GM21737 (cell line): ENCODE measurements around the gene CNN2.

Experiments used
- ATAC-seq: cut with Tn5 transposase; IDR thresholded peaks from one replicate; pipeline ENCODE4 v1.9.1; 2021; ENCODE audit warnings: mild to moderate bottlenecking, moderate library complexity; ENCODE audit not compliant: unreplicated experiment

The CNN2 gene

DNA sequence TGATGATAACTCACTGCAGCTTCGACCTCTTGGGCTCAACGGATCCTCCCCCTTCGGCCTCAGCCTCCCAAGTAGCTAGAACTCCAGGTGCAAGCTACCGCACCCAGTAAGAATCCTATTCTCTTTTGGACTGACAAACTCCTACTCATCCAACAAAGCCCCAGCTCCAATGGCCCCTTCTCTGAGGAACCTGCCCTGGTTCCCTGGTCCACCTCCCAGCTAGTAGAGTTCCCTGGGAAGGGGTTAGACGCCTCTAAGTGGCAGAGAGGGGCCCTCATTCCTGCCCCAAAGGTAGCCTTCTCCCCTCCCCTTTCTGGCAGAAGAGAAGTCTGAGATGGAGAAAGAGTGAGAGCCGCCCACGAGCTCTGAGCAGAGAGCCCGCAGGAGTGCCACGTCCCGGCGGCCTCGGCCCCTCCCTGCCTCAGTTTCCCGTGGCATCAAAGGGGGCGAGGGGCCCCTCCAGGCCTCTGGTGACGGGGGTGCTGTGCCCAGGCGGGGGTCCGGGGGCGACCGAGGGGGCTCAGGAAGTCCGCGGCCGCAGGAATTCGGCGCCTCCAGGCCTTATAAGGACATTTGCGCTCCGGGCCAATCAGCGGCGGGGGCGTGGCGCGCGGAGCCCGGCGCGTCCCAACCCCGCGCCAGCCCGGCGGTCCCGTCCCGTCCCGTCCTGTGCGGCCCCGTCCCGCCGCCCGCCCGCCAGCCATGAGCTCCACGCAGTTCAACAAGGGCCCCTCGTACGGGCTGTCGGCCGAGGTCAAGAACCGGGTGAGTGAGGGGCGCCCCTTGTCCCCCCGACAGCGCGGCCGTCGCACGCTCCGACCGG is at the start of gene CNN2:
CNN2 (plus strand) TSS at position 649 of the 823 bp plus-strand sequence; CDS start at position 703, 54 bp downstream.
- ATAC-seq: peak; percentile 42

DNA sequence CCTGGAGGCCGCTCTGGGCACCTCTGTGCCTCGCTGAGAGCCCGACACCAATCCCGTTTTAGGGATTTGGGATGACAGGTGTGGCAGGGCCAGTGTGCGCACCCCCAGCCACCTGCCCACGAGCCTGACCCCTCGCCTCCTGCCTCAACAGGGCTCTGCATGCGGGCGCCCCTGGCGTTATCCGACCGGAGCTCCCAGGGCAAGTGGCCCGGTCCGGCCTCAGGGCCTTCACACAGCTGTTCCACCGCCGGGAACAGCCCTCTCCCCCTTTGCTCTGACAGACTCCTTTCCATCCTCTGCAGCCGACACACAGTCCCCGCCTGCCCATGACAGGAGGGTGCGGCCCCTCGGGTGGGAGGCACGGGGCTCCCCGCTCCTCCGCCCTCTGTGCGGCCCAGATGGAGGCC is 49.3 kb upstream of the CNN2 start:
- ATAC-seq: no peak

DNA sequence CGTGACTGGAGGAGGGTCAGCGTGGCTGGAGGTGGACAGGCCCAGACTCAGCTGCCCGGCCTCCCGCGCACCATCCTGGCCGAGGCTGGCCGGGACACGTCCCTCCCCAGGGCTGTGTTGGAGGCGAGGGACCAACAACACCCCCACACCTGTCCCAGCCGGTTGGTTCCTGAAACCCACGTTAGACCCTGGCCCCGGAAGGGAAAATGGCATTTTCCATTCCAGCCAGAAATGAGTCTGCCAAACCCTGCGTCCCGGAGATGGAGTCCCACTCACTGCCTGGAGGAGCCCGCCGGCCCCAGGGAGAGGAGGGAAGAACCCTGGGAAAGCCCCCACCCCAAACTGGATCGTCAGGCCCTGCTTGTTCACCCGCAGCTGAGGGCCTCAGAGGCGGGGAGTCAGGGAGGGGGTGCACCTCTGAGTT is 47.1 kb upstream of the CNN2 start:
- ATAC-seq: no peak

DNA sequence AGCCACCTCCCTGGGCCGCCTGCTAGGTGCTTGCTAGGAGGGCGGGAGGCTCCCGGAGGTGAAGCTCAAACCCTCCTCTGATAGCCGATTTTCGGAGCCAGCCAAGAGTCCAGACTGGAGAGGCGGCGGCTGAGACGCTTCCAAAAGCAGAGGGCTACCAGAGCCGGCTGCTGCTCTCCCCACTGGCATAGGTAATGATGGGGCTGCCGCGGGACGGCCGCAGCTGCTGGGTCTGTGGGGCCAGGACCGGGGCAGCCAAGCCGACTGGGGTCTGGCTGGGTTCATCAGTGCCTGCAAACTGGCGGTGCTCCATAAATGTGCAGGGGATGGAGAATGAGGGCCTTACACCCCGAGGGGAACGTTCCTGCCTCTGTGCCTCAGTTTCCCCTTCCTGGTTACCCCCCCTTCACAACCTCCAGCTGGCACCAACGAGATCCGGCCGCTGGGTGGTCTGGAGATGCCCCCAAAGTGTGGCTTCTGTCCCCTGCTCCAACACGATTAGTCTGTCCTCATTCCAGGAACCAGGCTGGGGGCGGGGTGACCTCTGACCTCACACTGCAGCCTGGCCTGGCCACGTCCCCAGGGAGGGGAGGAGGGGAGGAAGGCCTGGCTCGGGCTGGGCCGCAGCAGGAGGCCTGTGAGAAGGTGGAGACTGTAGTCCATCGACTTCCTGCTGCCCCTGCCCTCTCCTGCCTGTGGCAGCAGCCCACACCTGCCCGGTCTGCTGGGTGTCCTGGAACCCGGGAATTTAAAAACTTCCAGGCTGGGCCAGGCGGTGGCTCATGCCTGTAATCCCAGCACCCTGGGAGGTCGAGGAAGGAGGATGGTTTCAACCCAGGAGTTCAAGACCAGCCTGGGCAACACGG is 46.0 kb upstream of the CNN2 start:
- no peak for ATAC-seq

DNA sequence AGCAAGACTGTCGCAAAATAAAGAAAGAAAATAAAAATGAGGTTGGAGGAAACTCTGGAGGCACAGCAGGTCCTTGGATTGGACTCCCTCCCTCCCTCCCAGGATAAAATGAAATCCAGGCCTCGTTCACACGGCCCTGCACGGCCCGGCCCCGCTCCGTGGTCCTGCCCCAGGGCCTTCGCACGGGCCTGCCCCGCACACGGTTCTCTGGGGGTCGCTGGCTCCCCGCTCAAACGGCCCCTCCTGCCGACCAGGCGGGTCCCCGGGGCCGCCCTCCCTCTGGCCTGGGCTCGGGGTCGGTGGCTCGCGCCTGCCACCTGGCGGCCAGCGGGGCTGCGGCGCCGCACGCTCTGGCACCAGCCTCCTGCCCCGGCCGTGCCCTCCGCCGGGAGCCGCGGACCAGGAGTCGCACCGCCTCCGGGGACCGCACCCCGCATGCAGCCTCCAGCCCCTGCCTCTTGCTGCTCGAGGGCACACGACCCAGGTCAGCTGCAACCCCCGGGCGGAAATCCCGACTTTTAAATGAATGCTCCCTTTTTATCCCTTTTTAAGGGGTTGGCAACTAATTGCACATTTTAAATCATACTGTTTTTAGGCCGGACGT is 43.7 kb upstream of the CNN2 start:
- peak; percentile 53 for ATAC-seq

DNA sequence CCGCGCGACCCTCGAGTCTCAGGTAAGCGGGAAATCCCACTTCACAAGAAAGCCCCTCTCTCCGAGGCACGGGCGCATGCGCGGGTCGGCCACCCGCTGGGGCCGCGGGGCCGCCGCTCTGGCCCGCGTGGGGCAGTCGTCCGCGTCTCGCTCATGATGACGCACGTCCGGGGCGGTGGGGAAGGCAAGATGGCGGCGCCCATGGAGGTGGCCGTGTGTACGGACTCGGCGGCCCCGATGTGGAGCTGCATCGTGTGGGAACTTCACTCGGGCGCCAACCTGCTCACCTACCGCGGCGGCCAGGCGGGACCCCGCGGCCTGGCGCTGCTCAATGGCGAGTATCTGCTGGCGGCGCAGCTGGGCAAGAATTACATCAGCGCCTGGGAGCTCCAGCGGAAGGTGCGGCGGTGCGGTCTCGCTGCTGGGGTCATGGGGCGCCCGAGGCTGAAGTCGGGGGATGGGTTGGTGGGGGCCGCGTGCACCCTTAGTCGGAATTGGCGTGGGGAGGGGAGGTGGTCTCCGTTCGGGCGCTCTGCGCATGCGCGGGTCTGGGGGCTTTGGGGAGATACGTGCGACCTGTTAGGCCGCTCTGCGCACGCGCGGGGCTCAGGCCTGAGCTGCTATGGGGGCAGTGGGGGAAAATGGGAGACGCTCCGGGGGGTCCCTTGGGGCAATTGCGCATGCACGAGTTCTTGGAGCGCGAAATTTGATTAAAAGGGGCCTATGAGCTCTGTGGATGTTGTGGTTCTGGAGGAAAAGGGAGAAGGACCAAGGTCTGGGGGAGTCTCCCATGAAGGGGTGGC is 42.0 kb upstream of the CNN2 start, which contains the start of gene WDR18:
WDR18 (plus strand) TSS at position 181 of the 803 bp plus-strand sequence; CDS start at position 190, 9 bp downstream.
- peak; percentile 67 for ATAC-seq

DNA sequence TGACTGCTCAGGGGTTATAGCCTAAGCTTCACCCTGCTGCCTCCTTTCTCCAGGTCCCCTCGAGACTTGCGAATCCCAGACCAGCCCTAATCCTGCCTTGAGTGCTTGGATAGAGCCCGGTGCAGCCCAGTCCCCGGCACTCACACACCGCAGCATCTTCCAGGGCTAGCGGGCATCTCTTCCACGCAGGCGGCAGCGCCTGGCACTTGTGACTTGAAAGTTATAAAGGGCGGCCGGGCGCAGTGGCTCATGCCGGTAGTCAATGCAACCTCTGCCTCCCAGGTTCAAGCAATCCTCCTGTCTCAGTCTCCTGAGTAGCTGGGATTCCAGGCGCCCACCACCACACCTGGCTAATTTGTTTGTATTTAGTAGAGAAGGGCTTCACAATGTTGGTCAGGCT is 40.3 kb upstream of the CNN2 start:
- no peak for ATAC-seq

DNA sequence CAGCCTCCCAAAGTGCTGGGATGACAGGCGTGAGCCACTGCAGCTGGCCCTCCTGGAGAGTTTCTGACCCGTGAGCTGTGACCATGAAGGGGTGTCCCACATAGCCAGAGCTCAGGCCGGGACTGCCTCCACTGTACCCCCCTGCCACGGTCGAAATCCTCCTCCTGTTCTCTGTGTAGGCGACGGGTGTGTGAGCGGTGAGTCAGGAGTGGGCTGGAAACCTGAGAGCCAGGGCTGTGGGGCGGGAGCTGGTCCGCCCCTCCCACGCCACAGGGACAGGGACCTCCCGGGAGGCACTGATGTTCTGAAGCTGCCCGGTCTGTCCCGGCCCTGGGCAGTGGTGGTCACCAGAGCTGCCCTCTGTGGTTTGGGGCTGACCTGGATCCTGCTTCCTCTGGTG is 38.3 kb upstream of the CNN2 start:
- ATAC-seq: no peak

DNA sequence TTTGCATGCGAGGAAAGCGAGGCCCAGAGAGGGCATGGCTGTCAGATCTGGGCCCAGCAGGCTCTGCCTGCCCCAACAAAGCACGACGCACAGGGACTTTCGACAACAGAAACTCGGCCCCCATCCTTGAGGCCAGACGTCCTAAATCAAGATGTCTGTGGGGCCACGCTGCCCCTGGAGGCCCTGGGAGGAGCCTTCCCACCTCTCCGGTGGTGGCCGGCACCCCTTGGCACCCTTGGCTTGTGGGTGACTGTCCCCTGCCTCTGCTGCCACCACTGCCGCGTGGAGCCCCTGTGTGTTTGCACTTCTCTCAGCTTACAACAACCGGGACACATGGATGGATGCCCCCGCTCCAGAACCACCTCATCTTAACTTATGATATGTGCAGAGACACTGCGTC is 37.9 kb upstream of the CNN2 start:
- ATAC-seq: no peak

DNA sequence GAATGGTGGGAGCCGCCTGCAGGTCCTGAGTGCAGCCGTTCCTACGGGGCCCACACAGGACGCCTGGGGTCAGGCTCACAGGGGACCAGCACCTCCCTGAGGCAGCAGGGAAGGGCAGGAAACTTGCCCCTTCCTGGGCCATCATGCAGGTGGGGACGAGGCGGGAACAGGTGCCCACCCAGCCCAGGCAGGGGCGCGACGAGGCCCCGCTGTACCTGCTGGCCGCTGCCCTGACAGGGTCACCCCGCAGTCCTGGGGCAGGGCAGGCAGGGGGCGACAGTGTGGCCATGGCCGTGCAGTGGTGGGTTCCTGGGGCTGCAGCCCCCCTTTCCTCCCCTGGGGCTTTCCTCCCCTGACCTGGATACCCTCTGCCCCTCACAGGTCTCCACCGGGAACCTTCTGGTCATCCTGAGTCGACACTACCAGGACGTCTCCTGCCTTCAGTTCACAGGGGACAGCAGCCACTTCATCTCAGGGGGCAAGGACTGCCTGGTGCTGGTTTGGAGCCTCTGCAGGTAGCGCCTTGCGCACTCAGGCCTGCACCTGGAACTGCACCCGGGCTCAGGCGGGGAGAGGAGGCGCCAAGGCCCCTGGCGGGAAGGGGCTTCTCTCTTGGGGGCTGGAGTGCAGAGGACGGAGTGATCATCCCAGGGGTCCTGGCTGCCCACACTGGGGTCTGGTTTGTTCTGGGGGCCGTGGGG is 36.9 kb upstream of the CNN2 start:
- no peak for ATAC-seq

DNA sequence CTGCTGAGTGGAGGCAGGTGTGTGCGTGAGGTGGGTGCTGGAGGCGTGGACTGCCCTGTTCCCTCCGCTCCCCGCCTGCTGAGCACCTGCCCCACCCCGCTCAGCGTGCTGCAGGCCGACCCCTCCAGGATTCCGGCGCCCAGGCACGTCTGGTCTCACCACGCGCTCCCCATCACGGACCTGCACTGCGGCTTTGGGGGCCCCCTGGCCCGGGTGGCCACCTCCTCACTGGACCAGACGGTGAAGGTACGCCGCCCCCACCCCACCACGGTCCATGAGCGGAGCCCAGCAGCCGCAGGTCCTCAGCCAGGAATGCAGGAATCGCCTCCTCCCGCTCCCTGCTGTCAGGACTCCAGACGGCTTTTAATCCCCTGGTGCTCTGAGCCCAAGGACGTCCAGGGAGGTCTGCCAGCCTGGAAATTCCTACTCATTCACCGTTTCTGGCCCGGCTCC is 36.3 kb upstream of the CNN2 start:
- no peak for ATAC-seq

DNA sequence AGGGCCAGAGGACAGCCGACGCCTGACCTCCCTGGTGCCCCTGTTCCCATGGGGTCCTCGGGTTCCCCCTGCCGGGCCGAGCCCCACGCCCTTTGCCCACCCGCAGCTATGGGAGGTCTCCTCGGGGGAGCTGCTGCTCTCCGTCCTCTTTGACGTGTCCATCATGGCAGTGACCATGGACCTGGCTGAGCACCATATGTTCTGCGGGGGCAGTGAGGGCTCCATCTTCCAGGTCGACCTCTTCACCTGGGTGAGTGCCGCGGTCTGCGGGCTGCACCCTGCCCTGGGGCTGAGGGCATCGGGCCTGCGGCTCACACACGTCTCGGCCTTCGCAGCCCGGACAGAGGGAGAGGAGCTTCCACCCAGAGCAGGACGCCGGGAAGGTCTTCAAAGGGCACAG is 35.7 kb upstream of the CNN2 start:
- ATAC-seq: no peak

DNA sequence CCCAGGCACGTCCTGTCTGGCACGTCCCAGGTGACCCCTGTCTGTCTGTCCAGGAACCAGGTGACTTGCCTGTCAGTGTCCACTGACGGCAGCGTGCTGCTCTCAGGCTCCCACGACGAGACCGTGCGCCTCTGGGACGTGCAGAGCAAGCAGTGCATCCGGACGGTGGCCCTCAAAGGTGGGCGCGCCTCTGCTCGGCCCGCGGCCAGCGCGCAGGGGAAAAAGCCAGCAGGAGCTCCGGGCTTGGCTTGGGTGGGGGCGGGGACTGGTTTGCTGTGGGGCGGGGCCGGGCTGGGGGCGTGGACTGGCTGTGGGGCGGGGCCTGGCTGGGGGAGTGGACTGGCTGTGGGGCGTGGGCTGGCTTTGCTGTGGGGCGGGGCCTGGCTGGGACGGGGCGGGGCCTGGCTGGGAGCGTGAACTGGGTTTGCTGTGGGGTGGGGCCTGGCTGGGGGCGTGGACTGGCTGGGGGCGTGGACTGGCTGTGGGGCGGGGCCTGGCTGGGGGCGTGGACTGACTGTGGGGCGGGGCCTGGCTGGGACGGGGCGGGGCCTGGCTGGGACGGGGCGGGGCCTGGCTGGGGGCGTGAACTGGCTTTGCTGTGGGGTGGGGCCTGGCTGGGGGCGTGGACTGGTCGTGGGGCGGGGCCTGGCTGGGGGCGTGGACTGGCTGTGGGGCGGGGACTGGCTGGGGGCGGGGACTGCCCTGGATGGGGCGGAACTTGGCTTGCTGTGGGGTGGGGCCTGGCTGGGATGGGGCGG is 35.1 kb upstream of the CNN2 start:
- no peak for ATAC-seq

DNA sequence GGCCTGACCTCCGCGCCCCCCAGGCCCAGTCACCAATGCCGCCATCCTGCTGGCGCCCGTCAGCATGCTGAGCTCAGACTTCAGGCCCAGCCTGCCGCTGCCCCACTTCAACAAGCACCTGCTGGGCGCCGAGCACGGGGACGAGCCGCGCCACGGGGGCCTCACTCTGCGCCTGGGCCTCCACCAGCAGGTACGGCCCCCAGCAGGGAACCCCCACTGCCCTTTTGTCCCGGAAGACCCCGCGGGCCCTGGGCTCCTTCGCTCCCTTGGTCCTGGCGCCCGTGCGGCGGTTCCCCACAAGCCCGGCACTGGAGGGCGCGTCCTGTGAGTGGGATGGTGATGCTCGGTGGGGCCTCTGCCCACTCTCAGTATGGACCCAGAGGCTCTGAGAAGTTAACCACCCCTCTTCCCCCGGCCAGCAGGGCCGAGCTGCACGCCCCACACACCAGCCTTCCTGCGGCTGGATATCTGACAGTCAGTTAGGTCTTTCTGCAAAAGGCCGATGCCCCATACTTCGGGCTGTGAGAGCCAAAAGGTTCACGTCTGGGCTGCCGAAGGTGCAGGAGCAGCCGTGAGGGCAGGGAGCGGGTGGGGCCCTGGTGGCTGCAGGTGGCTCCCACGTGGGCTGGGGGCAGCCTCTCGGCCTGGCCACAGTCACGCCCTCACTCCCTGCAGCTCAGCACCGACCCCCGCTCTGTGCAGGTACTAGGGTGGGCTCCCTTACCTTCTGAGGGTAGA is 34.3 kb upstream of the CNN2 start:
- ATAC-seq: no peak

DNA sequence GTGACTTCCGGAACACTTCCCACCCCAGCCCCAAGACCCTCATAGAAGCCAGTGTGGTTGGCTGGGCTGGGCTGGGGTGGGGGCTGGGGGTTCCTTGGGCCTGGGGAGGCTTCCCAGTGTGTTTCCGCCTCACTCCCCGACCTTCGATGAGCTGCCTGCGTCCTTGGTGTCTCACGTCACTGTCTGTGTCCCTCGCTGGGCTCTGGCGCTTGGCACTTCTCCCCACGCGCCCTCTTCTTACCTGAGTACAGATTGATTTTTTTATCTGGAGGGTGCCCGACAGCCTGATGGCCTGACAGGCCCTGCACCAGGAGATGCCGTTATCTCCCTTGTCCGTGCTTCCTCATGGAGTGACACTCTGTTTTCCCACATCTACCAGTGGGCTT is 33.7 kb upstream of the CNN2 start:
- no peak for ATAC-seq

DNA sequence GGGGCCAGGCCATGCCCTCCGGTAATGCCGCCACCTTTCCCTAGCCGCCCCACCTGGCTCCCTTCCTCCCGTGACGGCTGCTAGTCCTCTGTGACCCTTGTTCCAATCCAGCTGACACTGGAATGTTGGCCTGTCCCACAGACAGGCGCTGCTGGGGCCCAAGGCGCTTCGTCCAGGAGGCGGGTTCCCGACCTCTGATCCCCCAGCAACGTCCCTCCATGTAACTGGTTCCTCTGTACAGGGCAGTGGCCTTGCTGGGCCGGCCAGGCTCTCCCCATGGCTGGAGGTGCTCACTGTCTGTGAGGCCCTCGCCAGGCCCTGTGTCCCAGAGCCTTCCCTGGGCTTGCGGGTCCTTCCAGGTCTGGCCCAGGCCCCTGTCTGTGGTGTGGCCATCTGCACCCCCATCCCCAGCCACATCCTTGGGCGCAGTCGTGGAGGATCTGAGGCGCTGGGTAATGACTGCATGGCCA is 33.0 kb upstream of the CNN2 start:
- ATAC-seq: no peak

DNA sequence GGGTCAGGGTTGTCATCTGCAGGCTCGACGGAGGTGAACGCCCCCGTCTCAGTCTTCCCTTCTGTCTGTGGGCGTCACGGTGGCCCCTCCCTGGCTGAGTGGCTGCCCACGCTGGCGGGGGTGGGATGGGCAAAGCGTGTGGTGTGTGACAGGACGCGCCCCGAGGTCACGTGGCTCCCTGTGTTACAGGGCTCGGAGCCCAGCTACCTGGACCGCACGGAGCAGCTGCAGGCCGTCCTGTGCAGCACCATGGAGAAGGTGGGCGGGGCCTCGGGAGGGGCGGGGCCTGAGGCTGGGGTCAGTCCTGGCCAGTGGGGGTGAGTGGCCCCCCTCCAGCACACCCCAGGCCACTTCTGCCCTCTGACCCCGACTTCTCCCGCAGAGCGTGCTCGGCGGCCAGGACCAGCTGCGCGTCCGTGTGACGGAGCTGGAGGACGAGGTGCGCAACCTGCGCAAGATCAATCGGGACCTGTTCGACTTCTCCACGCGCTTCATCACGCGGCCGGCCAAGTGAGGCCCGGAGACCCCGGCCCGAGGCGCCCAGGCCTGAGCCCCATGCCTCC is 32.5 kb upstream of the CNN2 start:
- ATAC-seq: no peak

DNA sequence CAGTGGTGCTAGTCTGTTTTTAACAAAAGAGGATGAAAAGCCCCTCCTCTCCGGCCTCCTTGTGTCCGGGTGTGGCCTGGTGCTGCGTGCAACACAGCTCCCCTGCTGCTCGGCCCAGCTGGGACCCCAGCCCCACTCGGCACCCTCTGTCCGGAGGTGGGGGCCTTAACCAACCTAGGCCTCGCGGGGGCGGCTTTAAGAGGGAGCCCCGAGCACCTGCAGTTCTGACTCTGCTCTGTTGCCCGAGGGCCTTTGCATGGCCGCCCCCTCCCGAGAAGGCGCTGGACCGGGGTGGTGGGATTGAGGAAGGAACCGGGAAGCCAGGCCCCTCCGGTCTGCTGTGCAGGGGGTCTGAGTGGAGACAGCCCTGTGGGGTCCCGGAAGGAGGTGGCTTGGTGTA is 31.9 kb upstream of the CNN2 start:
- ATAC-seq: no peak
